Skeletal muscle tissue (tissue), 4 donors: ENCODE data around the gene USP13. TPM values are rescaled to one million over a fixed set of nuclear protein-coding genes. Genes with fewer than 3 reads are reported as not detected.

ENCODE experiments used
- H3K27ac ChIP-seq: one replicate; pipeline ENCODE4 v1.7.0; 2013; ENCODE audit warnings: mild to moderate bottlenecking, low read depth, low read length, inconsistent platforms
- H3K27me3 ChIP-seq, 3 donors: one replicate each; pipeline ENCODE4 v1.7.0; 2013; ENCODE audit warnings: low read length in 3 of 3; ENCODE audit not compliant: control insufficient read depth in 3 of 3, insufficient read depth in 3 of 3
- H3K36me3 ChIP-seq, 3 donors: one replicate each; pipeline ENCODE4 v1.7.0; 2013; ENCODE audit warnings: low read length in 3 of 3; ENCODE audit not compliant: control insufficient read depth in 3 of 3, insufficient read depth in 3 of 3
- H3K4me1 ChIP-seq, 3 donors: one replicate each; pipeline ENCODE4 v1.7.0; 2013; ENCODE audit warnings: low read length in 3 of 3, mild to moderate bottlenecking in 3 of 3; ENCODE audit not compliant: control insufficient read depth in 3 of 3, insufficient read depth in 3 of 3
- H3K4me3 ChIP-seq, 3 donors: one replicate each; pipeline ENCODE4 v1.7.0; 2013; ENCODE audit warnings: low read length in 3 of 3
- H3K9ac ChIP-seq, 3 donors: one replicate each; pipeline ENCODE4 v1.7.0; 2013; ENCODE audit warnings: low read length in 3 of 3, mild to moderate bottlenecking in 3 of 3, moderate library complexity in 2 of 3, low read depth in 1 of 3
- H3K9me3 ChIP-seq, 3 donors: one replicate each; pipeline ENCODE4 v1.7.0; 2013; ENCODE audit warnings: low read length in 3 of 3; ENCODE audit not compliant: control insufficient read depth in 3 of 3
- total RNA-seq: library from RNA; depleted of rRNA; stranded (reverse); fragments of >200 nt; gene quantifications from one replicate; pipeline ENCODE4 v1.2.3, GENCODE V29; 2014
- donor health status: Osteomylitis.

Gene USP13
- total RNA-seq, 1 donor from 2014 or later, result 26.1 TPM

- Histone ChIP-seq H3K4me3 (no peak overlapping the region), H3K27ac (peak overlapping the region; percentile 90), H3K4me1 (peaks cover 43 to 59% (median 55%) of the 10 kb centered on the region in 3 donors), H3K9ac (no peak overlapping the region), H3K9me3 (no peaks in the 10 kb centered on the region), H3K27me3 (no peaks in the 10 kb centered on the region), H3K36me3 (peaks cover 0 to 9% (median 1%) of the 10 kb centered on the region in 3 donors)
These were observed 76.2 kb downstream of the USP13 start for GRCh38 chr3:179729086-179729485.

DNA sequence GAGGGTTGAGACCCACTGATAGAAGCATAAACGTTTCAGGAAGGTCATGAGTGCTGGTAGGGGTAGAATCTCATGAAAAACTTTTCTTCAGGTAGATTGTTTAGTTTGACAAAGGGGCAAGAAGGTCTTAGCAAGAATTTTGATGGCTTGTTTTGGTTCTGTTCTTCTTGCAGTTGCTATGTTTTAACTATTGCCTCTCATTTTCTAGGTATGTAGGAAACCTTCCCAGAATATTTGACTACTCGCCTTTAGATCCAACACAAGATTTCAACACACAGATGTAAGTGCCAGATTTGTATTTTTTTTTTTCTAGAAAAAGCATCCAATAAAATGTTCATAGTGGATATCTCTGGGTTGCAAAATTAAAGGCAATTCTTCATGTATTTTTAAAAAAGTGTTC lies 77.1 kb downstream of the USP13 start:
- no peaks in the 10 kb centered on the region for H3K9me3 ChIP-seq
- peak overlapping the region; percentile 90 for H3K27ac ChIP-seq
- H3K4me3 ChIP-seq, result no peak overlapping the region
- peaks cover 49 to 67% (median 62%) of the 10 kb centered on the region in 3 donors for H3K4me1 ChIP-seq
- peaks cover 0 to 9% (median 1%) of the 10 kb centered on the region in 3 donors for H3K36me3 ChIP-seq
- H3K27me3 ChIP-seq, result no peaks in the 10 kb centered on the region
- H3K9ac ChIP-seq, result no peak overlapping the region

DNA sequence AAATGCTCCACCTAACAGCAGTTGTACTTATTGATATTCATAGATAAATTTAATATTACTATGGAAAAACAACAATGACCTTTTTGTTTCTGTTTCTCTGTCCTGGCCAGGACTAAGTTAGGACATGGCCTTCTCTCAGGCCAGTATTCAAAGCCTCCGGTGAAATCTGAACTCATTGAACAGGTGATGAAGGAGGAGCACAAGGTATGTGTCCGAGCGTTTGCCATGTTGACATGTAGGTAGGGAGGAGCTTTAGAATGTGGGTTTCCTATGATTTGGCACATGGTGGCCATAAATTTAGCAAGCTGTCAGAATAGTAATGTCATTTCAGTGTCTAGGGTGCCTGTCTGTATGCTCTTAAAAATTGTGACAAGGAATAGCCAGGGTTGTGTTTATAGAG lies 77.7 kb downstream of the USP13 start:
- H3K9me3 ChIP-seq, result no peaks in the 10 kb centered on the region
- no peak overlapping the region for H3K4me3 ChIP-seq
- no peak overlapping the region for H3K9ac ChIP-seq
- H3K27ac ChIP-seq, result peak overlapping the region; percentile 90
- H3K36me3 ChIP-seq, result peaks cover 0 to 9% (median 1%) of the 10 kb centered on the region in 3 donors
- H3K4me1 ChIP-seq, result peaks cover 51 to 67% (median 63%) of the 10 kb centered on the region in 3 donors
- no peaks in the 10 kb centered on the region for H3K27me3 ChIP-seq

- peaks cover 48 to 60% (median 56%) of the 10 kb centered on the region in 3 donors for H3K4me1 ChIP-seq
- no peaks in the 10 kb centered on the region for H3K9me3 ChIP-seq
- peak overlapping the region; percentile 90 for H3K27ac ChIP-seq
- no peaks in the 10 kb centered on the region for H3K27me3 ChIP-seq
- H3K9ac ChIP-seq, result peak overlapping the region in 2 of 3 donors; percentile 34 to 57
- H3K36me3 ChIP-seq, result peaks cover 4 to 9% (median 6%) of the 10 kb centered on the region in 3 donors
- peak overlapping the region in 1 of 3 donors; percentile 35 for H3K4me3 ChIP-seq
These were observed 78.7 kb downstream of the USP13 start for GRCh38 chr3:179731544-179731943.

DNA sequence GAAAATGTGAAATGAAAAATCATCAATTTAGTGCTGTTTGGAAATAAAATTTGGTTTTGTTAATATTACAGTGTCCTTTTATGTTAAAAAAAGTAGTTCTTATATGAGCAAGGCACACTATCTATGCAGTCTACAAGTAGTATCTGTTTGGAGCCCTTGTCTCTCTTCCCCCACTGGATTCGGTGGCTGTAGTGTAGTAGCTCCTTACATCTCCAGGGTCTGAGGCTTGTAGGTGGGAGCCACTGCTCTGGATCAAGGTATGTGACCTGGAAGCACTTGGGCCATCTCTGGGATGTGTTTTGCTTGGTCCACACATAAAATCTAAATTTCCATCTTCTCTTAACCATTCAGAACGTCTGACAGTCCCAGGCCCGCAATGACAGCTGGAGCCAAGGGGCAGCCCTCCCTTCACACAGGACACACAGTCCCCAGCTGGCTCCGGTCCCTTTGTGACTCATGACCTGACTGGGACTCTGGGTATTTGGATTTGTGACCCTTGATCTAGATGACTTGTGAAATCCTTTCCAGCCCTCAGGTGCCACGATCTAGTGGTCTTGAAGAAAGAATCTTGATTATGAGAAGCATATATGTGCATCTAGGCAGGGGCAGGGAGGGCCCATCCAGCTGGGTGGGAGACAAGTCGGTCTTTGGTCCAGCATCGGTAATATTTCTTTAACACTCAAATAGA lies 80.0 kb downstream of the USP13 start:
- H3K9ac ChIP-seq, result peak overlapping the region in 2 of 3 donors; percentile 34 to 57
- peaks cover 5 to 9% (median 6%) of the 10 kb centered on the region in 3 donors for H3K36me3 ChIP-seq
- no peaks in the 10 kb centered on the region for H3K9me3 ChIP-seq
- no peak overlapping the region for H3K4me3 ChIP-seq
- no peaks in the 10 kb centered on the region for H3K27me3 ChIP-seq
- peaks cover 48 to 59% (median 56%) of the 10 kb centered on the region in 3 donors for H3K4me1 ChIP-seq
- peak overlapping the region; percentile 90 for H3K27ac ChIP-seq

- H3K9ac ChIP-seq, result peak overlapping the region in 1 of 3 donors; percentile 25
- peak overlapping the region in 1 of 3 donors; percentile 22 for H3K4me3 ChIP-seq
- H3K27me3 ChIP-seq, result no peaks in the 10 kb centered on the region
- peaks cover 8 to 15% (median 11%) of the 10 kb centered on the region in 3 donors for H3K36me3 ChIP-seq
- H3K27ac ChIP-seq, result peak overlapping the region; percentile 90
- peaks cover 48 to 59% (median 55%) of the 10 kb centered on the region in 3 donors for H3K4me1 ChIP-seq
- H3K9me3 ChIP-seq, result no peaks in the 10 kb centered on the region
These were observed 81.0 kb downstream of the USP13 start for GRCh38 chr3:179733797-179734196.

DNA sequence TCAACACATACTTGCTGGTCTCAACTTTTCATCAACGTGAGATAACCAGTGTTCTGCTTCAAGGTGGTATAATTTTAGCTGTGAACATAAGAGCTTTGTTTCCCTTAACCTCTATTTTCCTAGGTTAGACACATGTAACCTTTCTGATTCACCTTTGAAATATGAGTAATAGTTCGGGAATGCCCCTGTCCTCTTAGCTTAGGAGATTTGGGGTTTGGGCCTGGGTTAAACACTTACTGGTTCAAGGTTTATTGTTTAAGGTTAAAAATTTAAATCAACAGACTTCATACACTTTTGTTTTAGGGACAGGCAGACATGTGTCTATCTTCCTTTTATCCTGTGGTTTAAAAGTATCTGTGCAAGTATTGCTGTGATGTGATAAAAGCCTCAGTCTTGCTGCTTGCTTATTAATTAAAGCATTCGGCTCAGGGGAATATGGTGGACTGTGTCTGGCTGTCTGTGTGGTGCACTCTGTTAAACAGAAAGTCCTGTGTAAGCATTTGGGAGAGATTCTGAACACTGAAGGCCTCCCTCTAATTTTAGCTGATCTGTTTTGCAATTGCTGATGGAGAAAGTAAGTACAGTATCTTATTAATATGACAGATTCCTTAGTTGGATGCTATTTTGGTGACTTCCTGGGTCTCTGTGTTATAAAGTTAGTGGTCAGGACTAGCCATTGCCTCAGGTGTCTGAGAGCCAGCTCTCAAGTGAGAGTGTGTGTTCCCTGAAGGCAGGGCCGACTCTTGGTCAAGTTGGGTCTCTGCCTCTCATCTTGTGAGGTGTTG lies 81.8 kb downstream of the USP13 start:
- no peaks in the 10 kb centered on the region for H3K9me3 ChIP-seq
- H3K4me1 ChIP-seq, result peaks cover 42 to 53% (median 49%) of the 10 kb centered on the region in 3 donors
- H3K36me3 ChIP-seq, result peaks cover 8 to 15% (median 14%) of the 10 kb centered on the region in 3 donors
- H3K9ac ChIP-seq, result peak overlapping the region in 1 of 3 donors; percentile 66
- peak overlapping the region; percentile 90 for H3K27ac ChIP-seq
- H3K4me3 ChIP-seq, result no peak overlapping the region
- no peaks in the 10 kb centered on the region for H3K27me3 ChIP-seq

GRCh38 chr3:179735321-179735720 lies 82.5 kb downstream of the USP13 start:
- no peaks in the 10 kb centered on the region for H3K27me3 ChIP-seq
- peak overlapping the region; percentile 90 for H3K27ac ChIP-seq
- H3K36me3 ChIP-seq, result peaks cover 8 to 20% (median 20%) of the 10 kb centered on the region in 3 donors
- peaks cover 39 to 50% (median 45%) of the 10 kb centered on the region in 3 donors for H3K4me1 ChIP-seq
- no peak overlapping the region for H3K4me3 ChIP-seq
- H3K9ac ChIP-seq, result no peak overlapping the region
- H3K9me3 ChIP-seq, result no peaks in the 10 kb centered on the region

GRCh38 chr3:179738998-179739397 lies 86.2 kb downstream of the USP13 start:
- H3K9ac ChIP-seq, result no peak overlapping the region
- H3K36me3 ChIP-seq, result peaks cover 15 to 40% (median 27%) of the 10 kb centered on the region in 3 donors
- H3K9me3 ChIP-seq, result no peaks in the 10 kb centered on the region
- no peaks in the 10 kb centered on the region for H3K27me3 ChIP-seq
- peaks cover 10 to 14% (median 11%) of the 10 kb centered on the region in 3 donors for H3K4me1 ChIP-seq
- H3K27ac ChIP-seq, result no peak overlapping the region
- no peak overlapping the region for H3K4me3 ChIP-seq
